GM21423 (cell line): ENCODE measurements around the gene SEC31A.
"Not testable (repeated sequence)": the region's sequence is repeated elsewhere in the genome, so short reads cannot be mapped to it uniquely, and the experiment has no call there.

Experiments used
- ATAC-seq: cut with Tn5 transposase; IDR thresholded peaks from one replicate; pipeline ENCODE4 v1.9.1; 2021; ENCODE audit warnings: mild to moderate bottlenecking, moderate library complexity; ENCODE audit not compliant: unreplicated experiment

Gene SEC31A, protein sequence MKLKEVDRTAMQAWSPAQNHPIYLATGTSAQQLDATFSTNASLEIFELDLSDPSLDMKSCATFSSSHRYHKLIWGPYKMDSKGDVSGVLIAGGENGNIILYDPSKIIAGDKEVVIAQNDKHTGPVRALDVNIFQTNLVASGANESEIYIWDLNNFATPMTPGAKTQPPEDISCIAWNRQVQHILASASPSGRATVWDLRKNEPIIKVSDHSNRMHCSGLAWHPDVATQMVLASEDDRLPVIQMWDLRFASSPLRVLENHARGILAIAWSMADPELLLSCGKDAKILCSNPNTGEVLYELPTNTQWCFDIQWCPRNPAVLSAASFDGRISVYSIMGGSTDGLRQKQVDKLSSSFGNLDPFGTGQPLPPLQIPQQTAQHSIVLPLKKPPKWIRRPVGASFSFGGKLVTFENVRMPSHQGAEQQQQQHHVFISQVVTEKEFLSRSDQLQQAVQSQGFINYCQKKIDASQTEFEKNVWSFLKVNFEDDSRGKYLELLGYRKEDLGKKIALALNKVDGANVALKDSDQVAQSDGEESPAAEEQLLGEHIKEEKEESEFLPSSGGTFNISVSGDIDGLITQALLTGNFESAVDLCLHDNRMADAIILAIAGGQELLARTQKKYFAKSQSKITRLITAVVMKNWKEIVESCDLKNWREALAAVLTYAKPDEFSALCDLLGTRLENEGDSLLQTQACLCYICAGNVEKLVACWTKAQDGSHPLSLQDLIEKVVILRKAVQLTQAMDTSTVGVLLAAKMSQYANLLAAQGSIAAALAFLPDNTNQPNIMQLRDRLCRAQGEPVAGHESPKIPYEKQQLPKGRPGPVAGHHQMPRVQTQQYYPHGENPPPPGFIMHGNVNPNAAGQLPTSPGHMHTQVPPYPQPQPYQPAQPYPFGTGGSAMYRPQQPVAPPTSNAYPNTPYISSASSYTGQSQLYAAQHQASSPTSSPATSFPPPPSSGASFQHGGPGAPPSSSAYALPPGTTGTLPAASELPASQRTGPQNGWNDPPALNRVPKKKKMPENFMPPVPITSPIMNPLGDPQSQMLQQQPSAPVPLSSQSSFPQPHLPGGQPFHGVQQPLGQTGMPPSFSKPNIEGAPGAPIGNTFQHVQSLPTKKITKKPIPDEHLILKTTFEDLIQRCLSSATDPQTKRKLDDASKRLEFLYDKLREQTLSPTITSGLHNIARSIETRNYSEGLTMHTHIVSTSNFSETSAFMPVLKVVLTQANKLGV

DNA sequence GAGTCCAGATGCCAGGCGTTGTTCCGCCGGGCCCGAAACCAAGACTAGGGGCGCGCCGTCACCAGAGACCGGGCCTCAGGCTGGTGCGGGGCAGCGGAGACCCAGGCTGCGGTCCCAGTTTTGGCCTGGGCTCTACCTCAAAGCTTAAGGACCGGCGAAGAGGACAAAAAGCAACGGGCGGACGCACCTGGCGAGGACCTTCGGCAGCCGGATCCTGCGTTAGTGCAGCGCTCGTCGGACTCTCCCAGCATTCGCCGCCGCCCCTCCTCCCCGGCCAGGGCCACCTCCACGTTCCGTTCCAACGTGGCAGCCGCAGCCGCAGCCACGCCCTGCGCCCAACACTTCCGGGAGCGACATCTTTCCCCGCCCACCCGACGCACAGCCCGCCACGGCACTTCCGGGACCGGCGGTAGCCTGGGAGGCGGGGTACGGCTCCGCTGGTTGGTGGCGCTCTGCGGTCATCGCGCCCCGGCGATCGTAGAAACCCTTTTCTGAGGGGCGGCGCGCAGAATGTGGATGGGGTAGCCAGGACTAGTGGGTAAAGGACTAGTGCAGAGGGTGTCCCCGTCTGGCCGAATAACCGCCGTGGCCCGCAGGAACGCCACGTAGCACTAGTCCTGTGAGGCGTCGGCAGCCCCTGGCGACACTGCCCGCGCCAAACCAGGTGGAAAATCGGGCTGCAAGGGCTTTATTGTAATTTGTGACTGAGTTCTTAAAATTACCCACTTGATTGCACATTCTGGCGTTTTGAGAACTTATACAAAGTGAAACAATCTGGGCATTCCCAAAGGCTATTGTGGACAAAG lies at the start of gene SEC31A:
Gene SEC31A (minus strand): TSS at position 253 of the 806 bp plus-strand sequence. CDS start 9,217 bp downstream, outside the sequence.
- peak; percentile 90 for ATAC-seq

DNA sequence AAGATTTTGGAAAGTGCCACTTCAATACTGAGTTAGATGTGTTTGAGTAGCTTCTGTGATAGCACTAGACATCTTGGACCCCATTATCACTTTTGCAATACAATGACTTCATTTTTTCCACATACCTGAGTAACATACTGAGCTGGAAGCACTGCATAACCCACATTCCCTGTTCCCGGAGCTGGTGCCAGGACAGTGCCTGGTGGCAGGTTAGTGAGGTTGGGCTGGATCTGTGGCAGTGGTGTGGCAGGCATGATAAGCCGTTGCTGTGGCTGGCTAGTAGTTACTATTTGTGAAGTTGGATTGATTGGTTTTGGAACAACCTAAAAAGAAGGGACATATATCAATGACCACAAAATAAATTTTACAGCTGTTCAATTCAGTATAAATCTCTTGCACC lies 48.5 kb upstream of the SEC31A start:
- no peak for ATAC-seq

DNA sequence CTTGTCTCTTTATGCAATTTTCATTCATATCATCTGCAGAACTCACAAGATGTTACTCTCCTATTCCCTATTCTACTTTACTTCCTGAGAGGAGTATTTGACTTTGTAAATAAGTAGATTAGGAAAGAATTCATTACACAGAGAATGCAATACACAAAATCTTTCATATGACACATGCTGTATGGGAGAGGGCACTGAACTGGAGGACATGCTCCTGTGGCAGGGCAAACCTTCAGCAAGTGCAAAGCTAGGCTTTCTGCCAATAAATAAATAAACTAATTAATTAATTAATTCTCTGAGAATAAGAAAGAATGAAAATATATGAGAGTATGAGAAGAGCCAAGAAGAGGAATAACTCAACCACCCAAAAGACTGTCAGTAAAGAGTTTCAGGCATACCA lies 43.5 kb upstream of the SEC31A start:
- no peak for ATAC-seq

DNA sequence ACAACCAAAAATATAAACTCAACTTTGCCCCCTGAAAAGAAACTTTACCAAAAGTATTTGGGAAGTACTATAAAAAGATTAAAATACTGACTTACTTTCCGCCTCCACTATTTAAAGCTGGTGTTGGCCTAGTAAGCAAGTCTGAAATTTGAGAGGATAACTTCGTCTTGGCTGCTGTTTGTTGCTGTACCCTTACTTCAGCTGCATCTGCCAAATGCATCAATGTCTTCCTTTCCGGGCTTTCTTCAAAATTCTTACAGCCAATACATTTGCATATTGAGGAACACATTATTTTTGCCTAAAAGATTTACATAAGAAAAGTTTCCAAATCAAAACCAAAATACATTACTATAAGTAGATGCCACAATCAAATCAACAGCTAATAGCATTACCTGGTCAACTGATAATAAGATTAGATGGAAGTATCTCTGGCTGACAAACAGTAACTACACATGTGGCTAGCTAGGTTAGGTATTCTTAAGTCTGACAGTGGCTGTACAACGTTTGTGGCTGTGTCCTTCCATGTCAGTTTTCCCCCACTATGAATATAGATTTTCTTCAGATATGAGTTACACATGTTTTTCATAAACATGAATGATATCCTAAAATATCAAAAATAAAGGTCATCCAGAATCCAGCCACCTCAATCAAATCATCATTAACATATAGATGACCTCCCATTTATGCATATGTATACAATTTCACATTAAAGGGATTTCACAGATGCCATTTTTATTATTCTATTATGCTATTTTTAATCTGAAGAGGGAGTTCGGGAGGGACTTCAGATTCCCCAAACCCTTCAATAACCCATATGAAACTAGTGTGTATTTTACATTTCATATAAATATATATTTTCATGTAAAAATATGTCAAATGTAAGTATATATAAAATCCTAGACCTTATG lies 40.1 kb upstream of the SEC31A start:
- ATAC-seq, result no peak

DNA sequence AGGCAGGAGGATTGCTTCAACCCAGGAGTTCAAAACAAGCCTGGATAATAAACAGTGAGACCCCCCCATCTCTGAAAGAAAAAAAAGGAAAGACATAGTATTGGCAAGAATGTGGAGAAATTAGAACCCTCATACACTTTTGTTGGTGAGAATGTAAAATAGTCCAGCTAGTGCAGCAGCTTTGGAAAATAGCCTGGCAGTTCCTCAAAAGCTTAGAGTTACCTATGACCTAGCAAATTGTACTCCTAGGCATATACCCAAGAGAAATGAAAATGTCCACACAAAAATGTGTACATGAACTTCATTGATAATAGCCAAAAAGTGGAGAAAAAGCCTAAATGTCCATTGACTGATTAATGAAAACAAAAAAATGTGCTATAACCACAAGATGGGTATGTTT lies 30.8 kb upstream of the SEC31A start:
- ATAC-seq, result no peak

DNA sequence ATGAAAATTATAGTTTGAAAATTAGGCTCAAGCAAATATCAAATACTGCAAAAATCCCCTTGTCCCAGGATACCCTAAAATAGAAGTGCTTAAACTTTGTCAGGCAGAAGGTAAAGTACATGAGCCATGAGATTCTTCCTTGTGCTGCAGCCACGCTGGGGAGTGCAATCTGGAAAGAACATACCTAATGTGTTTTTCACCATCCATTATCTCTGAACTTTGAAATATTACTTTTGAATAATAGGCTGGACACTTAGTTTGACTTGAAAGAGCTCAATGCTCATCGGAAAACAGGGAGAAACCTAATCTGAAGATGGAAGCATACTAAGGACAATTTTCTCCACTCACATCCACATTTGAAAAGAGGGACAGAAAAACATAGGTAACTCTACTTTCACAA lies 28.4 kb upstream of the SEC31A start:
- no peak for ATAC-seq

DNA sequence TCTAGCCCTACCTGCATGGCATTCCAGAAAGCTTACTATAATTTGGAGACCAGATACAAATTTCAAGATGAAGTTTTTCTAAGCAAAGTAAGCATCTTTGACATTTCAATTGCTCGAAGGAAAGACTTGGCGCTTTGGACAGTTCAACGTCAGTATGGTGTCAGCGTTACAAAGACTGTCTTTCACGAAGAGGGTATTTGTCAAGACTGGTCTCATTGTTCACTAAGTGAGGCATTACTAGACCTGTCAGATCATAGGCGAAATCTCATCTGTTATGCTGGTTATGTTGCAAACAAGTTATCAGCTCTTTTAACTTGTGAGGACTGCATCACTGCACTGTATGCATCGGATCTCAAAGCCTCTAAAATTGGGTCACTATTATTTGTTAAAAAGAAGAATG lies 27.1 kb upstream of the SEC31A start:
- ATAC-seq, result no peak

DNA sequence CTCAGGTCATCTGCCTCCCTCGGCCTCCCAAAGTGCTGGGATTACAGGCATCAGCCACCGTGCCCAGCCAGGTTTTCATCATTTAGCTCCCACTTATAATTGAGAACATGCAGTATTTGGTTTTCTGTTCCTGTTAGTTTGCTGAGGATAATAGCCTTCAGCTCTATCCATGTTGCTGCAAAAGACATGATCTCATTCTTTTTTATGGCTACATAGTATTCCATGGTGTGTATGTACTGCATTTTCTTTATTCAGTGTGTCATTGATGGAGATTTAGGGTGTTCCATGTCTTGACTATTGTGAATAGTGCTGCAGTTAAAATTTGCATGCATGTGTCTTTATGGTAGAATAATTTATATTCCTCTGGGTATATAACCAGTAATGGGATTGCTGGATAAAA lies 23.0 kb upstream of the SEC31A start:
- ATAC-seq, result not testable (repeated sequence)

DNA sequence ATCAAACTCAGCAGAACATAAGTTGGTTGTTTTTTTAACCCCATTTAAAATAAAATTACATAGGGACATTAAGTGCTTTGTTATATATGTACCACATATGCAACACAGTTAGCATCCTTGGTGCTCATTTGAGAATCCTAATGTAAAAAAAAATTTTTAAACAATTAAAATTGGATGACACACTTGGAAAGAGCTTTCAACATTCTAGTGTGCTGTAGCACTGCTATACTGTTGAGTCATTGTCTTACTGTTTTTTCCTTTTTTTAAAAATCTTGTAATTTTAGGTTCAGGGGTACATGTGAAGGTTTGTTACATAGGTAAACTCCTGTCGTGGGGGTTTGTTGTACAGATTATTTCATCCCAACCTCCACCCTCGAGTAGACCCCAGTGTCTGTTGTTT lies 22.4 kb upstream of the SEC31A start:
- no peak for ATAC-seq

DNA sequence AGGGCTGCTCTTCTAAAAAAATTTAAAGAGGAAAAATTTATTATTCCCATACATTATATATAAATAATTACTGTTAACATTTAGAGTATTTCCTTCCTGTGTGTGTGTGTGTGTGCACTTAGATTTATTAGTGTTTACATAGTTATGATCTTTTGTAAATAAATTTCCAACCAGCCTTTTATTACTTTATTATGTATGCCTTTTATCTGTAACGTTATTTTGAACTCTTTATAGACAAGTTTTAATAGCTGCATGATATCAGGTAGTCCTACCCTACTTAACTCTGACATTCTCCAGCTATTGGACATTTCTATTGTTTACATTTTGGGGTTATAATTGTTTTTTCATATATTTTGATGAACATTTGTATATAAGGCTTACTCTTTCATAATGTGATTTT lies 18.4 kb upstream of the SEC31A start:
- ATAC-seq, result no peak

DNA sequence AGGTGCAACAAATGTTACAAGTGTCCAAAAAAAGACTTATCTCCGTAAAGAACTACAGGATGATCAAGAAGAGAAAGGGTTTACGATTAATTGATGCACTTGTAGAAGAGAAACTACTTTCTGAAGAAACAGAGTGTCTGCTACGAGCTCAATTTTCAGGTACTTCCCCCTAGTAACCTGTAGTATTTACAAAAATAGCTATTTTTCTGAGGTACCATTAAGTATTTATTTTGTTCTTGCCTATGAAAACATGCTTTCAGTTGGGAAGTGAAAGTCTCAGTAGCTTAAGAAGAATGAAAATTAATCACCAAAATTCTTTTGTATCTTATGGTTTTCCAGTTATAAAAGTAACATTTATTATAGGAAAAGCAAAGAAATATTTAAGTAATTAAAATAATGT lies 15.5 kb upstream of the SEC31A start:
- ATAC-seq, result peak; percentile 31

DNA sequence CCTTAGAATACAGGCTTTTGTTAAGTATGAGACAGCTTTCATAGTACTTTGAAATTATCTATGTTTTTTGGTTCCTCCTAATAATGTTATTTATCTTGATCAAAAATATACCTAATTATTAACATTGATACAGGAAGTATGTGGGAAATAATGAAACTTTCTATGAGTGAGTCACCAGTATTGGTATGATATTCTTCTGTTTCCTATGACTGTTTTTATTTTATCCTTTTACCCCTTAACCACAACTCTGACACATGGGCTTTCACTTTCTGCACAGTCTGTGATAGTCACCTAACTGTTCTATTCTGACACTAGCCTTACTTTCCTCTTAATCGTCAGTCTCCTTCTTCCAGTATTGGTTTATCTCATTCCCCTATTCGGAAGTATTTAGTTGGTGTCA lies 14.3 kb upstream of the SEC31A start:
- ATAC-seq, result peak; percentile 50

DNA sequence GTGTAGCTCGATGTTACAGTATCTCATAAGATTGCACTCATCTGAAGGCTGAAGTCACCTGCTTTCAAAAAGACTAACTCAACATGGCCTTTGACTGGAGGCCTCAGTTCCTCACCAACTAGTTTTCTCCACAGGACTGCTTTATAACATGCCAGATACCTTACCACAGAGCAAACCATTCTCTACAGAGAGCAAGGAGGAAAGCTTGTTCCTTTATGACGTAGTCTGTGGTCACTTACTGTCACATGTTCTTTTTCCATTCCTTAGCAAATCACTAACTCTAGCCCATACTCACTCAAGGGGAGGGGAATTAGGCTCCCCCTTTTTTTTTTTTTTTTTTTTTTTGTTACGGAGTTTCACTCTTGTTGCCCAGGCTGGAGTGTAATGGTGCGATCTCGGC lies 12.8 kb upstream of the SEC31A start:
- no peak for ATAC-seq

DNA sequence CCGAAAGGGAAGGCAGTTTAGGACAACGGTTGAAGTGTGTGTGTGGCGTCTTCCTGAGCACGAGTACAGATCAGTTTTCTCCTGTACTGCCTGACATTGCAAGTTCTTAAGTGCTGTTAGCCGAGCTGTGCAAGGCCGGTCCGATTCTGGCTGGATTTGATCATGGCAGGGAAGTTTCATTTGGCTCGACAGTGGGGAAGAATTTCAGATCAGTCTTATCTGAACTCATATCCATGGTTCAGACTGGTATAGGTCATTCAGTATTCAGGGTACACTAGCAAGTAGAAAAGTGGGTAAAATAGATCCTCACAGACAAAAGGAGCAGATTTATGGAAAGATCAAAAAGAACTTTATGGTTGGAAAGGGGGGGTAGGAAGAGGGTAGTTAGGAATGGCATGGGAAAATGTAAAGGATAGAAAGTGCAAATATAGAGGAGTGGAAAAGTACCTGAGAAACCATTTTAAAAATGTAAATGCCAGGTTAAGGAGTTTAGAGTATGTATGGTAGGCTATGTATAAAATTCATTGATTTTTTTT lies 10.3 kb upstream of the SEC31A start:
- ATAC-seq, result no peak

DNA sequence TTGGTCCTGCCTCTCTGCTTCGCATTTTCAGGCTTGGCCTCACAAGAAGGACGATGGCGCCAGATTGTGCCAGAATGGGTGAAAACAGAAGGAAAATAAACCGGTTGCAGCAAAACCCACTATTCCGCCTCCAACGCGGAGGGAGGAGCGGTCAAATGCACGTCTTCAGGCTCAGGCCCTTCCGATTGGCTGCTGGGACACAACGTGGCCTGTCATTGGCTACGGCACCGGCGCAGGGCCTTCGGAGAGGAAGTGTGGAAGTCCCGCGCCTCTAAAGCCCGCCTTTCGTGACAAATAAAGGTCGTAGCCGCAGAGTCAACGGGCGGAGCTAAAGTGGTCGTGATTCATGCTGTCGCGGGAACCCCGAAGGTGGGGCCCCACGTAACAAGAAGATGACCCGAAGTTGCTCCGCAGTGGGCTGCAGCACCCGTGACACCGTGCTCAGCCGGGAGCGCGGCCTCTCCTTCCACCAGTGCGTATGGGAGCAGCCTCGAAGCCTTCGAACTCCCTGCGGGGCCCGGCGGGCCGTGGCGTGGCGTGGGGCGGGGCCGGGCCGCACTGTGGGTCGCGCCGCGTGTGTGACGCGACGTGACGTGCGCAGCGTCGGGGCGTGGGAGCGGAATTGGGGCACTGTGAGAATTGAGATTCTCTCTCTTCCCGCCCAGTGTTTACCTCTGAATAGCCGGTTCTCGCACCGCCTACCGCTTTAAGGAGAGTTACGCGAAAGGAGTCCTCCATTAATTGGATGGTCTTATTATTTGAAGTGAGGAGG lies 9.6 kb upstream of the SEC31A start, which contains the start of gene THAP9:
Gene THAP9 (plus strand): TSS at position 325 of the 772 bp plus-strand sequence. CDS start 68 bp downstream, at position 393.
- peak; percentile 85 for ATAC-seq

DNA sequence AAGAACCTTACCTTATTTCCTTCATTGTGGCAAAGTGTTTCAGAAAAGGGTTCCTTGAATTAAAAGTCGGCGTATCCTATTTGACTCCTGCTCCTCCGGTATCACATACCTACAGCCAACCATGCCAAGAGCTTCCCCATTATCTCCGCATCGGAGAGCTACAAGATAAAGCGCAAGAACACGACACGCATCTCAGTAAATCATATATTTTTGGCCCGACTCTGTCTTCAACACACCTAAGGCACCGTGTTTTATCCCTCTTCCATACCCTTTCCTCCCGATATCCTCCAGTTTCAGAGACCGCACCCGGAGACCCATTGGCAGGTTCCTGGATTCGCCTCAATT lies 9.1 kb upstream of the SEC31A start:
- ATAC-seq, result peak; percentile 2

DNA sequence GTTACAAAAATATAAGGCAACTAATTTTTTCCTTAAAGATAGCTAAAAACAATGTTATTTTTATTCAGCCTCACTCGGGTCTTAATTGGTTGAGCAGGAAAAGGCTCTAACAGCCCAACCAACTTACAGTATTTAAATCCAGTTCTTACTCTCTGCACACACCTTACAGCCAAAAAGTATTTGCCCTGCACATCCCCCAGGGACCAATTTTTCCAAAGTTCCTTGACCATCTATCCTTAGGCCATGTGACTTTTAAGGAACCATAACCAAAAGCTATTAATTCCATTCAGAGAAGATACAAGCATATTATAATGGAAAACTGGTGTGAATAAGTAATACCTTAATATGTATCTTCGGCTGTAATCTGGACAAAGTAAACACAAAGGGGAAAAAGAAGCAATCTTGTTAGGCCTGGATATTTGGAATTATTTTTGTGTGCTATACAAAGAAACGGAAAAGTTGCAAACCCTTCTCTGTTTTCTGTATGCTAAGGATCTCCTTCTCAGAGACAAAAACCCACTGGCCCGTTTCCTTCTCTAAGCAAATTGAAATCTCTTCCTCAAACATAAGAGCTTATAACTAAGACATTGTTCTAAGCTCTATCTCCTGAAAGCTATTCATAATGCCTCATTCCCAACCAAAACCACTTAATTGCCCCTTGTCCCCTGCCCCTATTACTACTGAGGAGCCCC lies 8.6 kb upstream of the SEC31A start:
- no peak for ATAC-seq
